BE2C (cell line): Measurements from ENCODE around the gene FAM177A1.
"Not testable (repeated sequence)": the region's sequence is repeated elsewhere in the genome, so short reads cannot be mapped to it uniquely, and the experiment has no call there.

Experiments
- DNase-seq: peaks from one replicate; pipeline ENCODE4 v3.0.0-alpha.2; 2020
- H3K27me3 ChIP-seq: fragments of 250-450 bp; sonication (Bioruptor Pico); 2 replicates; pipeline ENCODE4 v1.5.1; 2020; ENCODE audit warnings: mild to moderate bottlenecking
- H3K36me3 ChIP-seq: fragments of 250-450 bp; sonication (Bioruptor Pico); 2 replicates; pipeline ENCODE4 v1.5.1; 2020; ENCODE audit warnings: mild to moderate bottlenecking
- H3K4me1 ChIP-seq: fragments of 250-450 bp; sonication (Bioruptor Pico); 2 replicates; pipeline ENCODE4 v1.5.1; 2020
- H3K4me3 ChIP-seq: 2 replicates; pipeline ENCODE4 v1.5.1; 2011; ENCODE audit warnings: low read depth, low read length
- H3K9me3 ChIP-seq: fragments of 250-450 bp; sonication (Bioruptor Pico); 2 replicates; pipeline ENCODE4 v1.5.1; 2020
- TF ChIP-seq, protein P1 (sequence below): IDR thresholded peaks from 2 replicates; pipeline ENCODE4 v1.5.1; 2012; ENCODE audit warnings: mild to moderate bottlenecking, low read depth, low read length

Gene FAM177A1

DNA sequence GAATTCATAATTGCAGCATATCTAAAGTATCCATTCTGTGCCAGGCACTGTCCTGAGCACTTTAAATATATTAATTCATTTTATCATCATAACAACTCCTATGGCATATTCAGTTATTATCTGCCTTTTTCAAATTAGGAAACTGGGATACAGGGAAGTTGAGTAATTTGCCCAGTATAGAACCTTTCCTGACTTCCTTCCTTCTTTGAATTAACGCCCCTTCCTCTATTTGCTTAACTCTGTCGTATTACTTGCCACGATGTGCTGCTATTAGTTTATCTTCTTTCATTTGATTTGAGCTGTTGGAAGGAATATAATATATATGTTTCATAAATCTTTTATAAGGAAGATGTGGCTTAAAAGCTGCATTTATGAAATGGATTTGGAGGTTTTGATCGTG, 25.4 kb upstream of the FAM177A1 start:
- H3K36me3 ChIP-seq: peaks cover 40% of the 10 kb centered on the region
- no peaks in the 10 kb centered on the region for H3K4me1 ChIP-seq
- H3K27me3 ChIP-seq: no peaks in the 10 kb centered on the region
- no peak for DNase-seq
- no peak overlapping the region for H3K4me3 ChIP-seq
- no peaks in the 10 kb centered on the region for H3K9me3 ChIP-seq
- TF ChIP-seq, protein P1, sequence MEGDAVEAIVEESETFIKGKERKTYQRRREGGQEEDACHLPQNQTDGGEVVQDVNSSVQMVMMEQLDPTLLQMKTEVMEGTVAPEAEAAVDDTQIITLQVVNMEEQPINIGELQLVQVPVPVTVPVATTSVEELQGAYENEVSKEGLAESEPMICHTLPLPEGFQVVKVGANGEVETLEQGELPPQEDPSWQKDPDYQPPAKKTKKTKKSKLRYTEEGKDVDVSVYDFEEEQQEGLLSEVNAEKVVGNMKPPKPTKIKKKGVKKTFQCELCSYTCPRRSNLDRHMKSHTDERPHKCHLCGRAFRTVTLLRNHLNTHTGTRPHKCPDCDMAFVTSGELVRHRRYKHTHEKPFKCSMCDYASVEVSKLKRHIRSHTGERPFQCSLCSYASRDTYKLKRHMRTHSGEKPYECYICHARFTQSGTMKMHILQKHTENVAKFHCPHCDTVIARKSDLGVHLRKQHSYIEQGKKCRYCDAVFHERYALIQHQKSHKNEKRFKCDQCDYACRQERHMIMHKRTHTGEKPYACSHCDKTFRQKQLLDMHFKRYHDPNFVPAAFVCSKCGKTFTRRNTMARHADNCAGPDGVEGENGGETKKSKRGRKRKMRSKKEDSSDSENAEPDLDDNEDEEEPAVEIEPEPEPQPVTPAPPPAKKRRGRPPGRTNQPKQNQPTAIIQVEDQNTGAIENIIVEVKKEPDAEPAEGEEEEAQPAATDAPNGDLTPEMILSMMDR: no peak

DNA sequence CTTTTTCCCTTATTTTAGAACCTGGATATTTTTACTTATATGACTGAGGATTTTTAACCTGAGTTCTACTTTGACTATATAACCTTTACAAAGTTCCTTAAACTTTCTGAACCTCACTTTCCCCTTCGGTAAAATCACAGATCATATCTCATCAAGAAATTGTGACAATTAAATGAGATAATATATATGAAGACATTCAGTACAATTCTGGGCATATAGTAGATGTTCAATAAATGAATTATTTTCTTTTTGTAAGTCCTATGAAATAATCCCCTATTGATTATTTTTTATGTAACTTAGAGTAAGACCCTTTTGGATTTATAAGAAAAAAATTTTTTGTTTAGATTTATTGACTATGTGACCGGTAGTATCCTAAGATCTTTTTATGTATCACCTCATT, 17.6 kb upstream of the FAM177A1 start:
- Histone ChIP-seq H3K27me3 (no peaks in the 10 kb centered on the region), H3K36me3 (peaks cover 46% of the 10 kb centered on the region)

GRCh38 chr14:35032562-35032961, 13.5 kb upstream of the FAM177A1 start:
- Histone ChIP-seq H3K9me3 (no peaks in the 10 kb centered on the region), H3K4me3 (no peak overlapping the region), H3K4me1 (no peaks in the 10 kb centered on the region), H3K36me3 (peaks cover 30% of the 10 kb centered on the region), H3K27me3 (no peaks in the 10 kb centered on the region)
- DNase-seq: no peak
- TF ChIP-seq, protein P1: no peak

More for the DNA sequence above, 17.6 kb upstream of the FAM177A1 start:
- H3K4me3 ChIP-seq: no peak overlapping the region
- no peak for DNase-seq
- no peaks in the 10 kb centered on the region for H3K4me1 ChIP-seq
- H3K9me3 ChIP-seq: no peaks in the 10 kb centered on the region
- TF ChIP-seq, protein P1: no peak

- Histone ChIP-seq H3K4me1 (no peaks in the 10 kb centered on the region), H3K27me3 (no peaks in the 10 kb centered on the region), H3K9me3 (no peaks in the 10 kb centered on the region), H3K36me3 (peaks cover 18% of the 10 kb centered on the region), H3K4me3 (no peak overlapping the region)
- no peak for DNase-seq
- TF ChIP-seq, protein P1: no peak
Measured at GRCh38 chr14:35034440-35034833, 11.6 kb upstream of the FAM177A1 start.

- H3K27me3 ChIP-seq, H3K9me3 ChIP-seq, H3K4me1 ChIP-seq, H3K4me3 ChIP-seq, DNase-seq: not testable (repeated sequence)
- peaks cover 12% of the 10 kb centered on the region for H3K36me3 ChIP-seq
Measured at GRCh38 chr14:35034944-35035554, 11.0 kb upstream of the FAM177A1 start.

GRCh38 chr14:35038312-35038711, 7.8 kb upstream of the FAM177A1 start:
- DNase-seq, H3K36me3 ChIP-seq, H3K4me1 ChIP-seq, H3K27me3 ChIP-seq, H3K4me3 ChIP-seq, H3K9me3 ChIP-seq: not testable (repeated sequence)

GRCh38 chr14:35042632-35043031, 3.4 kb upstream of the FAM177A1 start:
- TF ChIP-seq, protein P1: no peak
- no peaks in the 10 kb centered on the region for H3K27me3 ChIP-seq
- no peaks in the 10 kb centered on the region for H3K9me3 ChIP-seq
- no peak for DNase-seq
- H3K4me1 ChIP-seq: no peaks in the 10 kb centered on the region
- H3K36me3 ChIP-seq: no peaks in the 10 kb centered on the region
- H3K4me3 ChIP-seq: no peak overlapping the region
